Right cardiac atrium (tissue), 5 donors: Measurements from ENCODE around the gene TRAF7. TPM values are rescaled to one million over a fixed set of nuclear protein-coding genes. Genes with fewer than 3 reads are reported as not detected.

Source experiments
- ATAC-seq, 2 donors: fragments of 200-7000 bp; cut with Tn5 transposase; one replicate each; pipeline versions ENCODE4 v1.8.0 to v1.9.1; 2020; ENCODE audit warnings: moderate library complexity in 2 of 2, mild to moderate bottlenecking in 1 of 2
- DNase-seq, 3 donors: peaks; one replicate each; pipeline ENCODE4 v3.0.0-alpha.2; 2020
- H3K27ac ChIP-seq: one replicate; pipeline ENCODE4 v1.5.1; 2013; ENCODE audit warnings: mild to moderate bottlenecking, low read length, control low read depth, moderate library complexity
- H3K27me3 ChIP-seq: one replicate; pipeline ENCODE4 v1.6.1; 2013; ENCODE audit not compliant: control insufficient read depth, insufficient read depth
- H3K4me1 ChIP-seq: one replicate; pipeline ENCODE4 v1.6.1; 2013; ENCODE audit warnings: low read length; ENCODE audit not compliant: control insufficient read depth, insufficient read depth
- H3K4me3 ChIP-seq: one replicate; pipeline ENCODE4 v1.5.1; 2013; ENCODE audit warnings: low read length, control low read depth
- H3K9me3 ChIP-seq: one replicate; pipeline ENCODE4 v1.6.1; 2013; ENCODE audit warnings: low read length; ENCODE audit not compliant: control insufficient read depth
- WGBS: extraction: QIAGEN DNeasy Blood & Tissue Kit; methylation state at CpG from one replicate; pipeline ENCODE4 v1.1.7; 2013; 5-methylcytosine and 5-hydroxymethylcytosine counted together
- intact Hi-C, 4 donors: fragments of 100-400 bp; cut with DNase I; formaldehyde crosslinking; loops; one replicate each; pipeline versions ENCODE4 v1.11.0 to v1.14.0; 2022 to 2023
- polyA plus RNA-seq: library from polyadenylated mRNA; stranded (reverse); fragments of 200-250 nt; gene quantifications from one replicate; pipeline ENCODE4 v1.2.3, GENCODE V29; 2013
- total RNA-seq, 4 donors: library from RNA; stranded (reverse); fragmentation: NEBNext Ultra II Directional; extraction: Animal tissue kit (Norgen Biotek cat#: 25700); gene quantifications; one replicate each; pipeline ENCODE4 v1.2.1, GENCODE V29; 2021
- donor health status: healthy with polysubstance abuse.
- donor health status: DM: no; HTN: yes; CAD: no.
- donor health status: DM: no; HTN: no; CAD: no.
- donor health status: DM: no; HTN: yes; CAD: no; lungs with severe emphysema.
- donor health status: DM: yes; HTN: yes; CAD: no.

Gene TRAF7
- total and polyA plus RNA-seq, 5 donors: 17.7 to 39.2 (median 31.1) TPM

DNA sequence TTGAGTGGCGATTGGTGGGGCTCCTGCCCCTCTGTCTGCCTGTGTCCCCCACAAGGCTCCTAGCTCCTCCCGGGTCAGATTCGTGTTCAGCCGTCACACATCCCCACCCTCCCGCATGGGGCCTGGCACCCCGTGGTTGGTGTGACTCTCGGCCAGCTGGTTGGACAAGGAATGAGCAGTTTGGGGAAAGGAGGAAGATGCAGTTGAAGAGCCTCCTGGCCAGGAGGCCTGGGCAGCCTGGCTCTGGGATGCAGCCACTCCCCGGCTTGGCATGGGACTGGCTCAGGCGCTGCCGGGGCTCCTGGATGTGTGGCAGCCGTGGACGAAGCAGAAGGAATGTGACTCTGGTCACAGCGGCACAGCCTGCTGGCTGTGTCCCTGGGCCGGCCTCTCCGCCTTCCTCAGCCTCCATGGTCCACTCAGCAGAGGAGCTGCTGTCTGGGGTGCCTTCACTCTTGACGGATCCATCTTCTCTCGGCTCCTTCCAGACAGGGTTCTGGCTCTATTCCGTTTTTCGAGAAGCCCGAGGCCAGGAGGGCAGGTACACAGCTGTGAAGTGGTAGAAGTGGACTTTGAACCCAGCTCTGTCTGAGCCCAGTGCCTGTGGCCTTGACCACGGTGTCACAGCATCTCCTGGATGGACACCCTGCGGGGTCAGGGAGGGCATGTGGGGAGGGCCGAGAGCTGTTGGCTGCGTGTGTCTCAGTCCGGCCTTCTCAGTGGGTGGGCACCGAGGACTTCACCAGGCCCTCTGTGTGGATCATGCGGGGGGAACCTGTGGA, 2.1 kb downstream of the TRAF7 start:
- no peak overlapping the region for H3K27ac ChIP-seq
- WGBS: 84% methylated on average over 27 of the region's 27 CpGs
- intact Hi-C loops: loop anchor here in 1 of 4 donors (10.0 kb wide), 1 partner anchor 47 kb away; the partner anchor contains the start of gene MLST8
- no peak overlapping the region for H3K4me3 ChIP-seq
- H3K4me1 ChIP-seq: peaks cover 12% of the 10 kb centered on the region
- DNase-seq (peak in 1 of 3 donors; percentile 25), ATAC-seq (no peak)
- no peaks in the 10 kb centered on the region for H3K9me3 ChIP-seq
- H3K27me3 ChIP-seq: no peaks in the 10 kb centered on the region

DNA sequence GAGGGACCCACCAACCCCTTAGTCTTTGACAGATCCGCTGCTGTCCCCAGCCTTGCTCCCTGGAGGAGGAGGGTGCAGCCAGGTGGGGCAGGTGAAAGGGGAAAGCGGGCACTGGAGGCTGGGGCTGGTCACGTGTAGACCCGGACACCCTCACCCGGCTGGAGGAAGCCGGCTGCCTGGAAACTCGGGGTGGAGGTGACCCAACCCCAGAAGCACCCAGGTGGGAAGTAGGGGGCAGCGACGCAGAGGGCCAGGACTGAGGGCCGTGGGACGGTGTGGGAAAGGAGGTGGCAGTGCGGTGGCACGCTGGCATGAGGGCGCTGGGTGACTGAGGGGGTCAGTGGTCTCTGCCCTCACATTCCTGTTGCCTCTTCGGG, 2.7 kb downstream of the TRAF7 start:
- intact Hi-C loops: loop anchor here in 1 of 4 donors (10.0 kb wide), 1 partner anchor 47 kb away; the partner anchor contains the start of gene MLST8
- Histone ChIP-seq H3K4me1 (peaks cover 7% of the 10 kb centered on the region), H3K27me3 (no peaks in the 10 kb centered on the region), H3K4me3 (no peak overlapping the region), H3K27ac (no peak overlapping the region), H3K9me3 (no peaks in the 10 kb centered on the region)
- DNase-seq (peak in 1 of 3 donors; percentile 20), ATAC-seq (no peak)
- WGBS: 86% methylated on average over 15 of the region's 15 CpGs

DNA sequence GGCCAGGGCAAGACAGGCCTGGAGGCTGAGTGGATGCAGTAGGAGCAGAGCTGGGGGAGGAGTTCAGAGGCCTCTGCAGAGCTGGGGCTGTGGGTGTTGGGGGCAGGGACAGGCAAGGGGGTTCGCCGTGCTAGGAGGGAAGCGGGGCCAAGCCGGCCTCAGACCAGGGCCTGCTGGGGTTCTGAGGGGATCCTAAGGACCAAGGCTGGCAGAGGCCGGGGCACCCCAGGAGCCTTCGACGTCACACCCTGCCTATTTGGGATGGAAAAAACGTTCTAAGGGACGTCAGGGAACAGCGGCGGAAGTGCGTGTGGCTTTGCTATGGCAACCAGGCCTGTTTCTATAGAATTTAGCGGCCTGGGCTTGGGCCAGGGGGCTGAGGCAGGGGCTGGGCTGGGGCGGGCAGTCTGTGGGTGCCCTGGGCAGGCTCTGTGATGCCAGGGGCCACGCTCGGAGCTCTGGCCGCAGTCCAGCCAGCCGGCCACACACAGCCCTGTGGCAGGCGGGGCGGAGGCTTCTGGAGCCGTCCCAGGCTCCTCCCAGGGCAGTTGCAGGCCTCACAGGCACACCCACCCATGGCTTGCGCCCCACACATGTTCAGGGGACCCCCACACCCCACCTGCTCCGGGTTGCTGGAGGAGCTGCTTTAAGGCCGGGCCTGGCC, 3.7 kb downstream of the TRAF7 start:
- intact Hi-C loops: loop anchor here in 1 of 4 donors (10.0 kb wide), 1 partner anchor 45 kb away; the partner anchor contains the start of gene MLST8
- Histone ChIP-seq H3K4me3 (no peak overlapping the region), H3K9me3 (no peaks in the 10 kb centered on the region), H3K4me1 (peaks cover 2% of the 10 kb centered on the region), H3K27ac (no peak overlapping the region), H3K27me3 (no peaks in the 10 kb centered on the region)
- ATAC-seq: peak in 1 of 2 donors; percentile 28
- peak; percentile 69 to 88 (median 85) for DNase-seq
- WGBS: 58% methylated on average over 24 of the region's 24 CpGs

DNA sequence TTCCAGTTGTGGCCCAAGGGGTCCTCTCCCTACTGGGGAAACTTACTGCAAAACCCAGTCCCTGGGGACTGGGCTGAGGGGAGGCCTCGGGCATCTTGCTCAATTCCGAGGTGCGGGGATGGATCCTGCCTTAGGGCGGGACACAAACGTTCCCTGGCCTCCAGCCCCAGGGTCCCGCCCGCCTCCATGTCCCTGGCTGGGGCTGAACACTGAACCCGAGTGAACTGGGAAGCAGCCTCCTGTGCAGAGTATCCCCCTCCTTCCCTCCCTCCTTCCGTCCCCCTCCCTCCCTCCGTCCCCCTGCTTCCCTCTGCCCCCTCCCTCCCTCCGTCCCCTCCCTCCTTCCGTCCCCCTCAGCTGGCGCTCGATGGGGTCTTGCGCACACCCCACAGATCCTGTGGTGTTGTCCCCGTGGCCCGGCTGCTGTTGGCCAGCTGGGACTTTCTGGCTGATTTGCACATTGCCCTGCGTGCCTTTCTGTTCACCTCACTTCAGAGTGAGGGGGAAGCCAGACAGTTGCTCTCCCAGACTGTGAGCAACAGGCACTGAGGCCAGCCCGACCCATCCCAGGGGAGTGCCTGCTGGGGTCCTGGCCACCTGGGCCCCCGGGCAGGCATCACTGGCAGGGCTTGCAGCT, 5.5 kb downstream of the TRAF7 start:
- intact Hi-C loops: no loop called here
- 50% methylated on average over 20 of the region's 20 CpGs for WGBS
- Histone ChIP-seq H3K27me3 (no peaks in the 10 kb centered on the region), H3K9me3 (no peaks in the 10 kb centered on the region), H3K4me1 (peaks cover 2% of the 10 kb centered on the region), H3K27ac (peak overlapping the region; percentile 32), H3K4me3 (no peak overlapping the region)
- ATAC-seq (peak; percentile 34 to 39), DNase-seq (peak; percentile 76 to 88 (median 85))

DNA sequence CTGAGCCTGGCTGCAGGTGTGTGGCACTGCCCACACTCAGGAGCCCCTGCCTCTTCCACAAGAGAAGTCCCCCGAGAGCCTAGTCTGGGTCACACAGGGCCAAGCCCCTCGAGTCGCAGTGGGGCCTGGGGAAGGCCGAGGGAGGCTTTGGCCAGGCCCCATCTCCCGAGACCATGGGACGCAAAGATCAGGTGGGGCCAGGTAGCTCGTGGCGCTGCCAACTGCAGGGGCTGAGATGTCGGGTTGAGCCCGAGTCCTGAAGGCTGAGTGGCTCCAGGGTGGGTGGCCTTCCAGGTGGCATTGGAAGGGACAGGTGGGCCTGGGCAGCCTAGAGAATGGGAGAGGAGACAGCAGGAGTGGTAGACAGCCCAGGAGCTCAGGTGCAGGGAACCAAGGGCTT, 6.3 kb downstream of the TRAF7 start:
- Histone ChIP-seq H3K4me1 (peaks cover 2% of the 10 kb centered on the region), H3K4me3 (no peak overlapping the region), H3K27me3 (no peaks in the 10 kb centered on the region), H3K27ac (no peak overlapping the region), H3K9me3 (no peaks in the 10 kb centered on the region)
- intact Hi-C loops: no loop called here
- WGBS: 93% methylated on average over 10 of the region's 10 CpGs
- DNase-seq (peak in 1 of 3 donors; percentile 23), ATAC-seq (no peak)

DNA sequence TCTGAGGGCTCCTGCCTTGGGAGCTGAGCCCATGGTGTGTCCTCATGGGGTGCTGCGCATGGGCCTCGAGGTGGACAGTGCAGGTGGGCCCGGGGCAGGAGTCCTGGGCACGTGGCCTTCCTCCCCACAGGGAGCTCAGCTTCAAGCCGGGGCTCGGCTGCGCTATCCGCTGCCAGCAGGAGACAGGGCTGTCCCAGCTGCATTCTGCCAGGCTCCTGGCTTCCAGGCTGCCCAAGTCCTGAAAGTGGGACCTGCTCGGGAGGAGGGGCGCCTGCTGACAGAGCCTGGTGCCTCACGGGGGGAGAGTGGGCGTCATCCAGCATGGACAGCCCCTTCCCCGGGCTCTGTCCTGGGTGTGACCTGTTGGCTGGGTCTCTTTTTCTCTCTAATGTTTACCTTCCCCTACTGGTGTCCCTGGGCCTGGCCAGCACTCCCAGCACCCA, 7.1 kb downstream of the TRAF7 start:
- DNase-seq: peak in 1 of 3 donors; percentile 15
- Histone ChIP-seq H3K27me3 (no peaks in the 10 kb centered on the region), H3K27ac (no peak overlapping the region)

DNA sequence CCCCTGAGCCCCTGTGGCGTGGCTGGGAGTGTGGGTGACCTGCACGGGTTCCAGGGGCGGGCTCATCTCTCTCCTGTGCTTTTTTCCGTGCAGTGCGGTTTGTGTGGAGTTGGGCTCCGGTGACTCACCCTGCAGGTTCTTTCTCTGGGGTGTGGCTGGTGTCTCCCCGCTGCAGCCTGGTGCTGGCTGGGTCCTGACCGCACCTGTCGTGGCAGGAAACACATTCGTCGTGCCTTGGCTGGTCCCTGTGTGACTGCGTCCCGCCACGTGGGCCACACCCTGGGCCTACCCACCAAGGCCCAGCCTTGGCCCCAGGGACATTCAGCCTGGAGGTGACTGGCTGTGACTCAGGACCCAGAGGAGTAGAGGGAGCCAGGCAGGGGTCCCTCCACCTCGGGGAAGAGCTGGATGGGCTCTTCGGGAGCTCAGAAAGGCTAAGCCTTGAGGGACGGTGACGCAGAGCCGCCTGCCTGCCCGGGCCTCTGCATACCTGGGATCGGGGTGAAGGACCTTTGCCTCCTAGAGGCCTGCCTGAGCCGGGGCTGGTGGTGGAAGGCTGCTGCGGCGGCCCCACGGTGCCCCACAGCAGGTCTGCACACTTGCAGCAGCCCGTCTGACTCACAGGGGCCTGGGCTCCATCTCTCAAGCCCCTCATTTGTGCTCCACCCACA, 7.8 kb downstream of the TRAF7 start:
- Histone ChIP-seq H3K27me3 (no peaks in the 10 kb centered on the region), H3K27ac (no peak overlapping the region), H3K9me3 (no peaks in the 10 kb centered on the region), H3K4me1 (peaks cover 2% of the 10 kb centered on the region), H3K4me3 (no peak overlapping the region)
- intact Hi-C loops: no loop called here
- WGBS: 96% methylated on average over 26 of the region's 26 CpGs
- no peak for ATAC-seq
- DNase-seq: no peak

More for the DNA sequence above, 7.1 kb downstream of the TRAF7 start:
- H3K9me3 ChIP-seq: no peaks in the 10 kb centered on the region
- WGBS: 90% methylated on average over 13 of the region's 13 CpGs
- H3K4me3 ChIP-seq: no peak overlapping the region
- H3K4me1 ChIP-seq: peaks cover 2% of the 10 kb centered on the region
- intact Hi-C loops: no loop called here
- ATAC-seq: no peak

DNA sequence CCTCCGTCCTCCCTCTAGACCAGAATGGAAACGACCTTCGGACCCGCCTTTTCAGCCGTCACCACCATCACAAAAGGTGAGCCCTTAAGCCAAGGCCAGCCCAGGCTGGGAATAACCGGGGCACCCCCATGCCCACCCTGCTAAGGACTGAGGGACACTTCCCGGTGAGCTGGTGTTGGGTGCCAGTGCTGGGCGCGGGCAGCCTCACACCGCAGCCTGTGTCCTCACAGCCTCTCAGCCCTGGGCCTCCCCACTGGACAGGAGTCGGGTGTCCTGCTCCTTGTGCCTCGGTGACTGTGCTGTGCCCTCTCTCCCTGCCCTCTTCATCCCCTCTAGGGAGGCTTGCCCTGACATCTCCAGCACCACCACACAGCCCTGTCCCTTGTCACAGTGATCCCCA, 10.3 kb downstream of the TRAF7 start:
- ATAC-seq: no peak
- no peak overlapping the region for H3K27ac ChIP-seq
- intact Hi-C loops: no loop called here

DNA sequence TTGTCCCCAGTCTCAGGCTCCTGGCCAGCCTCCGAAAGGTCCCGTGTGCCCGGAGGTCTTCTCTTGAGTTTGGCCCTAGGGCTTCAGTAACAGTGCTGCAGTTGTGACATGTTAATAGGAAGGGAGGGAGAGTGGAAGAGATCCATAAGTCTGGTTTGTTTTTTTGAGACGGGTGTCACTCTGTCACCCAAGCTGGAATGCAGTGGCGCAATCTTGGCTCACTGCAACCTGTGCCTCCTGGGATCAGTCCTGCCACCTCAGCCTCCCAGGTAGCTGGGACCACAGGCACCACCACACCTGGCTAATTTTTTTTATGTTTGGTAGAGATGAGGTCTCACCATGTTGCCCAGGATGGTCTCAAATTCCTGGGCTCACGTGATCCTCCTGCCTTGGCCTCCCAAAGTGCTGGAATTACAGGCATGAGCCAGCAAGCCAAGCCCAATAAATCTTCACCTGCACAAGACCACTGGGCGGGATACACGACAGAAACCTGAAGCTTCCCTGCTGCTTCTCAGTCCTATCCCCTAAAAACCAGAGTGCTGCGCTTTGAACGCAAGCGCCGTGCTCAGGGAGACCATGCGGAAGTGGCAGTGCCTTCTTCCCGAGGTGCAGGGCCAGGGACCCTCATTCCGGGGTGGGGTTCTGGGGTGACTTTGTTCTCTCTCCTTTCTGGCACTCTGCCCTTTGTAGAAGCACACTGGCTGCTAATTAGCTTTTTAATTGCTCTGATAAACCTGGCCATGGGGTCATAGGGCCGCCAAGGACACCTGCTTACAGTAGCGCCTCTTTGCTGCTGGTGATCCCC, 10.9 kb downstream of the TRAF7 start:
- Histone ChIP-seq H3K4me1 (no peaks in the 10 kb centered on the region), H3K27ac (no peak overlapping the region), H3K27me3 (no peaks in the 10 kb centered on the region), H3K9me3 (no peaks in the 10 kb centered on the region), H3K4me3 (no peak overlapping the region)
- 92% methylated on average over 17 of the region's 17 CpGs for WGBS
- DNase-seq (no peak), ATAC-seq (no peak)
- intact Hi-C loops: no loop called here

More for the DNA sequence above, 10.3 kb downstream of the TRAF7 start:
- no peaks in the 10 kb centered on the region for H3K9me3 ChIP-seq
- no peaks in the 10 kb centered on the region for H3K4me1 ChIP-seq
- no peaks in the 10 kb centered on the region for H3K27me3 ChIP-seq
- no peak overlapping the region for H3K4me3 ChIP-seq
- DNase-seq: no peak
- WGBS: 93% methylated on average over 12 of the region's 12 CpGs

DNA sequence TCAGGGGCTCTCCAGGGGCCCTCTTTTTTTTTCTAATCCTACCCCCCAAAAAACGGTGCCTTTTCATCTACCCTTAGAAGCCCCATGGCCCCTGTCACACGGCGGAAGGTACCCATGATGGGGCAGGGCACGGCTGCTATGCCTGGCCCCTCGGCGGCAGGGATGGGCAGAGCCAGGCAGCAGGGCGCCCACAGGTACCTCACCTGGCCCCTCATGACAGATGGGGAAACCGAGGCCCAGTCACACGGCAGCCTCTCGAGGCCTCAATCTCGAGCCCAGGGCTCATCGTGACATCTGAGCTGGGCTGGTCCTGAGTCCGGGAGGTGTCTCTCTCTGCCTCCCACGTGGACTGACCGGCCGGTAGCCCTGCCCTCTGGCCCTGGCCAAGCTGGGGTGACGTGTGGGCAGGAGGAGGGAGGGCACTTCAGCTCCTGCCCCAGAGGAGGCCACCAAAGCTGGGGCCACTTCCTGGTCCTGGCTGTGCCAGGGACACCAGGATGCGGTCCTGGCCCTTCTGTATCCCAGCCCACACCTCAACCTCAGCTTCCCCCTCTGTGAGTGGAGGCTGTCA, 11.6 kb downstream of the TRAF7 start:
- H3K27ac ChIP-seq: no peak overlapping the region
- 92% methylated on average over 18 of the region's 18 CpGs for WGBS
- no peaks in the 10 kb centered on the region for H3K4me1 ChIP-seq
- intact Hi-C loops: no loop called here
- H3K9me3 ChIP-seq: no peaks in the 10 kb centered on the region
- DNase-seq (no peak), ATAC-seq (no peak)
- no peak overlapping the region for H3K4me3 ChIP-seq
- no peaks in the 10 kb centered on the region for H3K27me3 ChIP-seq
